ENCODE results near the gene CALML4.
"Not testable (repeated sequence)": the region's sequence is repeated elsewhere in the genome, so short reads cannot be mapped to it uniquely, and the experiment has no call there.

CALML4 gene

DNA sequence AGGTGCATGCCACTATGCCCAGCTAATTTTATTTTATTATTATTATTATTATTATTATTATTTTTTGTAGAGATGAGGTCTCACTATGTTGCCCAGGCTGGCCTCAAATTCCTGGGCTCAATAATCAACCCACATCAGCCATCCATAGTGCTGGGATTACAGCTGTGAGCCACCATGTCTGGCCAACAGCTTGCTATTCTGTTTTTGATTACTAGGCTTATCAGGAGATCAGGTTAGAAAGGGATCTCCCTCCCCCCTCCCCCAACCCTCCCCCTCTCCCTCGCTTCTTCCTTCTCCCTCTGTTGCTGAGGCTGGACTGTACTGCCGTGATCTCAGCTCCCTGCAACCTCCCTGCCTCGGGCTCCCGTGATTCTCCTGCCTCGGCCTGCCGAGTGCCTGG lies 15.8 kb upstream of the CALML4 start:
- no peak overlapping the region for H3K4me3 ChIP-seq (ENCODE audit: low read length)
- H3K4me1 ChIP-seq (ENCODE audit: insufficient read depth, low read length) = no peaks in the 10 kb centered on the region
- no peaks in the 10 kb centered on the region for H3K27me3 ChIP-seq (ENCODE audit: insufficient read depth, low read length)
- peaks cover 11% of the 10 kb centered on the region for H3K9me3 ChIP-seq (ENCODE audit: low read length)
- H2AFZ ChIP-seq (ENCODE audit: low read depth, low read length) = no peak overlapping the region
- H3K36me3 ChIP-seq (ENCODE audit: insufficient read depth, low read length) = peaks cover 36% of the 10 kb centered on the region

DNA sequence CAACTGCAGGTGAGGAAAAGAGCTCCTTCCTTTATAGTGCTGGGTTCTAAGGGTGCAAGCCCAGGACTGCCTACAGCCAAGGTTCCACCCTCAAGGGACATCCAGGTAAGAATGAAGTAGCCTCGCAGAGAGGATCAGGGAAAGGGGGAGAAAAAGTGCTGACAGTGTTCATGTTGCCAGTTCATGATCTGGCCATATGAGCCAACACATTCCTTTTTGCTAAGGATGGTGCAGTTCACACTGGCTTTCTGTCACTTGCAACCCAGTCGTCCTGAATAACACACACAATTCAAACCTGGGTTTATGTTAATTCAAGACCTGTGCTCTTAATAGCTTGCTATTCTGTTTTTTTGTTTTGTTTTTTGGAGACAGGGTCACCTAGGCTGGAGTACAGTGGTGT lies 15.4 kb upstream of the CALML4 start:
- no peaks in the 10 kb centered on the region for H3K4me1 ChIP-seq (ENCODE audit: insufficient read depth, low read length)
- H3K4me3 ChIP-seq (ENCODE audit: low read length) = no peak overlapping the region
- peaks cover 37% of the 10 kb centered on the region for H3K36me3 ChIP-seq (ENCODE audit: insufficient read depth, low read length)
- no peaks in the 10 kb centered on the region for H3K27me3 ChIP-seq (ENCODE audit: insufficient read depth, low read length)
- H2AFZ ChIP-seq (ENCODE audit: low read depth, low read length) = no peak overlapping the region
- H3K9me3 ChIP-seq (ENCODE audit: low read length) = peaks cover 11% of the 10 kb centered on the region

- H3K27me3 ChIP-seq (ENCODE audit: insufficient read depth, low read length) = no peaks in the 10 kb centered on the region
- H3K4me3 ChIP-seq (ENCODE audit: low read length) = no peak overlapping the region
- peaks cover 11% of the 10 kb centered on the region for H3K9me3 ChIP-seq (ENCODE audit: low read length)
- H3K36me3 ChIP-seq (ENCODE audit: insufficient read depth, low read length) = peaks cover 37% of the 10 kb centered on the region
- H2AFZ ChIP-seq (ENCODE audit: low read depth, low read length) = no peak overlapping the region
- H3K4me1 ChIP-seq (ENCODE audit: insufficient read depth, low read length) = no peaks in the 10 kb centered on the region
These were observed 14.0 kb upstream of the CALML4 start for GRCh38 chr15:68218847-68219798.

DNA sequence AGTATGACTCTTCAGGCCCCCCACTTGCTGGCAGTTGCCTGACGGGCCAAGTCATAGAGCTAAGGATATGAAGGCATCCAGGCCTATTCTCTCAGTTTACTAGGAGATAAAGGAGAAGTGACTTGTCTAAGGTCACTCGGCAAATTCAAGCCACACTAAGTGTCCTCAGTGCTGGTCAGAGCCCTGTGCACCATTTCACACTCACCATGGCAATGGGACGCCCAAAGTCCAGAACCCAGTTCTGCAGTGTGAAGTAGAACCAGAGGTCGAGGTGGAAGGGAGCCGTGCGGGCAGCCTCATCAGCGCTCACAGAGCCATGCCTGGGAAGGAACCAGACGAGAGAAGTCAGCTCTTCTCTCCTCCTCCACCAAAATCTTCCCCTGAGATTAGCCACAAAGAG lies 13.2 kb upstream of the CALML4 start:
- Histone ChIP-seq H3K4me1 (ENCODE audit: insufficient read depth, low read length) (no peaks in the 10 kb centered on the region), H3K36me3 (ENCODE audit: insufficient read depth, low read length) (peaks cover 37% of the 10 kb centered on the region), H3K4me3 (ENCODE audit: low read length) (no peak overlapping the region), H3K27me3 (ENCODE audit: insufficient read depth, low read length) (no peaks in the 10 kb centered on the region), H2AFZ (ENCODE audit: low read depth, low read length) (no peak overlapping the region), H3K9me3 (ENCODE audit: low read length) (peaks cover 11% of the 10 kb centered on the region)

- H3K36me3 ChIP-seq (ENCODE audit: insufficient read depth, low read length) = peaks cover 37% of the 10 kb centered on the region
- no peaks in the 10 kb centered on the region for H3K27me3 ChIP-seq (ENCODE audit: insufficient read depth, low read length)
- no peak overlapping the region for H3K4me3 ChIP-seq (ENCODE audit: low read length)
- no peak overlapping the region for H2AFZ ChIP-seq (ENCODE audit: low read depth, low read length)
- no peaks in the 10 kb centered on the region for H3K4me1 ChIP-seq (ENCODE audit: insufficient read depth, low read length)
- peaks cover 11% of the 10 kb centered on the region for H3K9me3 ChIP-seq (ENCODE audit: low read length)
These were observed 12.2 kb upstream of the CALML4 start for GRCh38 chr15:68217341-68217740.

GRCh38 chr15:68214838-68215254 lies 9.7 kb upstream of the CALML4 start:
- H3K36me3 ChIP-seq (ENCODE audit: insufficient read depth, low read length) = peaks cover 44% of the 10 kb centered on the region
- peaks cover 8% of the 10 kb centered on the region for H3K9me3 ChIP-seq (ENCODE audit: low read length)
- no peak overlapping the region for H2AFZ ChIP-seq (ENCODE audit: low read depth, low read length)
- no peaks in the 10 kb centered on the region for H3K4me1 ChIP-seq (ENCODE audit: insufficient read depth, low read length)
- H3K27me3 ChIP-seq (ENCODE audit: insufficient read depth, low read length) = no peaks in the 10 kb centered on the region
- H3K4me3 ChIP-seq (ENCODE audit: low read length) = no peak overlapping the region

- no peaks in the 10 kb centered on the region for H3K27me3 ChIP-seq (ENCODE audit: insufficient read depth, low read length)
- peaks cover 6% of the 10 kb centered on the region for H3K9me3 ChIP-seq (ENCODE audit: low read length)
- H3K4me3 ChIP-seq (ENCODE audit: low read length) = no peak overlapping the region
- H2AFZ ChIP-seq (ENCODE audit: low read depth, low read length) = no peak overlapping the region
- no peaks in the 10 kb centered on the region for H3K4me1 ChIP-seq (ENCODE audit: insufficient read depth, low read length)
- peaks cover 40% of the 10 kb centered on the region for H3K36me3 ChIP-seq (ENCODE audit: insufficient read depth, low read length)
These were observed 9.1 kb upstream of the CALML4 start for GRCh38 chr15:68213991-68214837.

- not testable (repeated sequence) for H3K27me3 ChIP-seq (ENCODE audit: insufficient read depth, low read length); H3K9me3 ChIP-seq (ENCODE audit: low read length); H3K4me3 ChIP-seq (ENCODE audit: low read length); H3K4me1 ChIP-seq (ENCODE audit: insufficient read depth, low read length); H2AFZ ChIP-seq (ENCODE audit: low read depth, low read length)
- peaks cover 32% of the 10 kb centered on the region for H3K36me3 ChIP-seq (ENCODE audit: insufficient read depth, low read length)
These were observed 8.3 kb upstream of the CALML4 start for GRCh38 chr15:68213491-68213845.

GRCh38 chr15:68211656-68212320 lies 6.7 kb upstream of the CALML4 start:
- Histone ChIP-seq H3K9me3 (ENCODE audit: low read length) (no peaks in the 10 kb centered on the region), H3K36me3 (ENCODE audit: insufficient read depth, low read length) (peaks cover 22% of the 10 kb centered on the region), H2AFZ (ENCODE audit: low read depth, low read length) (no peak overlapping the region), H3K4me1 (ENCODE audit: insufficient read depth, low read length) (no peaks in the 10 kb centered on the region), H3K4me3 (ENCODE audit: low read length) (no peak overlapping the region), H3K27me3 (ENCODE audit: insufficient read depth, low read length) (no peaks in the 10 kb centered on the region)

DNA sequence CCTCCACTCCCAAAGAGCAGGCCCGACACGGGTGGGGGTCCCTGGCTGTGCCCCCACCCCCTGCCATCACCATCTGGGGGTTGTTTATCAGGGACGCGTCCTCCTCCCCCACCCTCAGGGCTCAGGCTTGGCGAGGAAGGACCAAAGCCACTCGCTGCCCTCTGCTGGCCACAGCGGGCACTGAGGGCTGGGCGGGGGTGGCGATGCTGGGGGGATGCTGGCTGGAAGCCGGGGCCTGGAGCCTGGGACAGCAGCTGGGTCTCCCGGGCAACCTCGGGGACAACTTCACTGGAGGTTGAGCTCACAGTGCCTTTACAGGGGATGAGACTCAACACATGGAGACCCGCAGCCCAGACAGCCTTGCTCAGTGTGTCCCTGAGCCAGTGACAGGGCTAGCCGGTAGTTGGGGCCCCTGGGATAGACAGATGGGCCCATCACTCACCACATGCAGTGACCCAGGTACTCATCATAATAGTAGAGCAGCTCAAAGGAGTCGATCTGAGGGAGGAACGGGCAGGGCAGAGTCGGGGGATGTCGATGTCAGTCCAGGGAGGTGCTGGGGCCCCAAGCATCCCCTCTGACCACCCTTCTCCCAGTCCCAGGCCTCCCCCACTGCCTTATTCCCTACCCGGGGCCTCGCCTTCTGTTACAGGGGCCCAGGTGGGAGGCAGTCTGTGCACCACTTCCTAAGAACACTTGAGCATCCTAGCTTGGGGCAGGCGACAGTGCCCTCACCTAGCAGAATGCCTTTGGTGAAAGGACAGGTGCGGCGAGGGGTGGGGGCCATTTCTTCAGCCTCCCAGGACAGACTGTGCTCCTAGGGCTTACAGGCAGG lies 5.9 kb upstream of the CALML4 start:
- H2AFZ ChIP-seq (ENCODE audit: low read depth, low read length) = no peak overlapping the region
- no peaks in the 10 kb centered on the region for H3K4me1 ChIP-seq (ENCODE audit: insufficient read depth, low read length)
- H3K9me3 ChIP-seq (ENCODE audit: low read length) = no peaks in the 10 kb centered on the region
- H3K4me3 ChIP-seq (ENCODE audit: low read length) = no peak overlapping the region
- H3K36me3 ChIP-seq (ENCODE audit: insufficient read depth, low read length) = peaks cover 17% of the 10 kb centered on the region
- no peaks in the 10 kb centered on the region for H3K27me3 ChIP-seq (ENCODE audit: insufficient read depth, low read length)

DNA sequence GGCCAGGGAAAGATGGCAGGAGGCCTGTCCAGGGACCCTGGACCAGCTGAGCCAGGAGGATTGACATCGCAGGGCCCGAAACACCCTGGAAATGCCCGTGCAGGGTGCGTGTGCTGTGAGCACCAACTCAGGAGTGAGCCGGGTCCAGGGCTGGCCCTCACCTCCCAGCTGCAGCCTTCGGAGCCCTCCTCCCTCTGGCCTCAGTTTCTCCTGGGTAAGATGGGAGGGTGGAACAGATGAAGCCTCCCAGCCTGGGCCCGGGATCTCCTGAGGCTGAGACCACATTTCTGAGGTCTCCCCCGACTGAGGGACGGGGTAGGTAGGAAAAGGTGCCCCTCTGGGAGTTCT lies 5.3 kb upstream of the CALML4 start:
- Histone ChIP-seq H3K36me3 (ENCODE audit: insufficient read depth, low read length) (peaks cover 15% of the 10 kb centered on the region), H3K27me3 (ENCODE audit: insufficient read depth, low read length) (no peaks in the 10 kb centered on the region), H2AFZ (ENCODE audit: low read depth, low read length) (no peak overlapping the region), H3K4me1 (ENCODE audit: insufficient read depth, low read length) (no peaks in the 10 kb centered on the region), H3K4me3 (ENCODE audit: low read length) (no peak overlapping the region), H3K9me3 (ENCODE audit: low read length) (no peaks in the 10 kb centered on the region)

DNA sequence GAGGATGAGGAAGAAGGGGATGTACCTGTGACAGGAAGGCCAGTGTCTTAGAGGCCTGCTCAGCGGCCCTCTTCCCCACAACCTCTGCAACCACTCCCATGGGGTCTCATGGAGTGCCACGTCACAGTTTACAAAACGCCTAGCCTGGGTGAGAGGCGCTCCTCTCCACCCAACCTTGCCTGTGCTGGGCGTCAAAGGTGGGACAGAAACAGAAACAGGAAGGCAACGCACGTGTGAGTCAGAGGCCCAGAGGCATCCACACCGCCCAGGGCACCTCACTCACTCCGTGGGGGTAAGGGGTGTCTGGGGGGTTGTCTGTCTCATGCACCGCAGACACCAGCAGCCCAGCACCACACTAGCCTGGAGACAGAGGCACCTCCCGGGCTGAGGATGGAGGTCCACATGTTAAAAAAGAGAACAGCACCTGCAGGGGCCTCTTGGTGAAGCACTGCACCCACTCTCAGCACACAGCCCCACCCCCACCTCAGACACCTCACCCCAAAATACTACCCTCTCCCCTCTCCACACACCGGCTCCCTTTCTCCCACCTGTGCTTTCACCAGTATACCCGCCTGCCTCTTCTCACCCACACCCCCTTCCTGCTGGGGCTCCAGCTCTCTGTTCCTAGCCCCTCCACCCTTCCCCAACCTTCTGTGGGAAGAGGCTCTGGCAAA lies 4.7 kb upstream of the CALML4 start:
- Histone ChIP-seq H3K4me1 (ENCODE audit: insufficient read depth, low read length) (no peaks in the 10 kb centered on the region), H3K9me3 (ENCODE audit: low read length) (no peaks in the 10 kb centered on the region), H2AFZ (ENCODE audit: low read depth, low read length) (no peak overlapping the region), H3K27me3 (ENCODE audit: insufficient read depth, low read length) (no peaks in the 10 kb centered on the region), H3K36me3 (ENCODE audit: insufficient read depth, low read length) (peaks cover 15% of the 10 kb centered on the region), H3K4me3 (ENCODE audit: low read length) (no peak overlapping the region)
